HL-60/S4 treated with retinoic acid at 250 ng/mL for 4 days and 3 days (cell line): ENCODE measurements around the gene PDPK1.
"Not testable (repeated sequence)": the region's sequence is repeated elsewhere in the genome, so short reads cannot be mapped to it uniquely, and the experiment has no call there.

Source experiments
- in situ Hi-C: fragments of 300-500 bp; cut with MboI; formaldehyde crosslinking; loops from 2 replicates; pipeline ENCODE4 v1.7.0; 2022; ENCODE audit warnings: low sequenced_read_pairs

The PDPK1 gene

GRCh38 chr16:2604016-2604369 is 66.2 kb downstream of the PDPK1 start:
- in situ Hi-C loops, result not testable (repeated sequence)

GRCh38 chr16:2606820-2607219 is 69.0 kb downstream of the PDPK1 start:
- in situ Hi-C loops, result not testable (repeated sequence)

GRCh38 chr16:2609345-2609744 is 71.5 kb downstream of the PDPK1 start:
- in situ Hi-C loops, result not testable (repeated sequence)

GRCh38 chr16:2609827-2610470 is 72.1 kb downstream of the PDPK1 start:
- in situ Hi-C loops, result no loop called here

- in situ Hi-C loops, result no loop called here
Observed at GRCh38 chr16:2610781-2611498, 73.1 kb downstream of the PDPK1 start.

DNA sequence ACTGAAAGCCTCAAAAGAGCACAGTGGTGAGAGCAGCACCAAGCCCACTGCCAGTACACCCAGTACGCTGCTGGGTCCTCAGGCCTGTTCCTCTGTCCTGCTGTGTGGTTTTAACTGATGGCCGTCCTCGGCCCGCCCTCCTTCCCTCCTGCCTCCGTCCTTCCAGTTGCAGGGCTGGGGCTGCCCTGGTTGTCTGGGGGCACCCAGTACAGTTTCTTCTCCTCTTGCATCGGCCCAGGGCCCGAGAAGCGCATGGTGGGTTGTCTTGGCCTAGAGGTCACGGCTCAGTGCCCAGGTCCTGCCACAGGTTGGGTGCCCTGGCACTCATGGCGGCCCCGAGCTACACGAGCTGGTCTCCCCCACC is 73.7 kb downstream of the PDPK1 start:
- in situ Hi-C loops, result no loop called here

- in situ Hi-C loops, result not testable (repeated sequence)
Observed at GRCh38 chr16:2611877-2612276, 74.1 kb downstream of the PDPK1 start.

DNA sequence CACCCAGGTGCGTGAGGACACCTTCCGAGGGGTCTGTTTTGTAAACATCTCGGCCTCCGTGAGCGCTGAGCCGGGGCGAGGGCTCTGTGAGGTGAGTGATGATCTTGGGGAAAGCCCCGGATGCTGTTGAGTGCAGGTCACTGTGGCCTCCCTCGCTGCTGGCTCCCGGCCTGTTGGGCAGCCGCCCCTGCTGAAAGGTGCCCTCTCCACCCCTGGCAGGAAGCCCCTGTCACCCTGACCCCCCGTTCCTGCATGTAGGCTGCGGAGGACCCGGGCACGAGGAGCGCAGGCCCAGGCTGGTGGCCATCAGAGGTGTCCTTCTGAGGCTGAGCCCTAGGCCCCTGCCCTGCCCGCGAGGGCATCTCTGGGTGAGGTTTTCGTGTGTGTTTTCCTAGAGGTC is 75.4 kb downstream of the PDPK1 start:
- in situ Hi-C loops, result not testable (repeated sequence)

DNA sequence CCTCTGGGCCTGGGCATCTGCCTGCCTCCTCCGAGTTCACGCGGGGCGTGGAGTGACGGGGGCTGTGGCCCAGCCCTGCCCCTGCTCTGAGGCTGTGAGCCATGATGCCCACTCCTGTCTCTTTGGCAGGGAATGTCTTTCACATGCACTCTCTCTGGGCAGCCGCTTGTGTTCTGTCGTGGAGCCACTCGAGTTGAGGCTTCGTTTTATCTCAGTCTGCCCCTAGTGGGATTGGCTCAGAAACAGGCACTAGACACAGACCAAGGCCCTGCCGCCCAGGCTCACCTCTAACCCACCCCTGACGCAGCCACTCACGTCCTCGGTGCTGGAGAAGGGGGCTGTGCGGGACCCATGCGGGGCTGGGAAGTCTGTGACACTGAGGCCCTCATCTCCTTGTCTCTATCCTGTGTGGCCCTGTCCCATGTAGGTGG is 77.0 kb downstream of the PDPK1 start:
- in situ Hi-C loops, result no loop called here

DNA sequence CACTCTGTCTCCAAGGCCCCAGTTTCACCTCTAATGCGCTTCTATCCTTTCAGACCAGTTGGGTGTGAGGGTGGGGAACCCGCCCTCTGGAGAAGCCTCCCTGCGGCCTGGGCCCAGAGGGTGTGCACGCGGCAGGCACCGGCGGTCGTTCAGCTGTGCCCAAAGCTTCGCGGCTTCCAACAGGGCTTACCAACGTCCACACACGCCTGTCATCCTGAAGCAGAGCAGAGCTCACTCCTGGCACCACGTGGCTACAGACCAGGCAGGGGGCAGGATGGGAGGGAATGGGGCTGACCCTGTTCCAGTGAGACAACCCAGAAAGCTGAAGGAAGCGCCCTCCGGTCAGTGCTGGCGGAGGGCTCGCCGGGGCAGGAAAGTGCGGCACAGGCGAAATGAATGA is 81.1 kb downstream of the PDPK1 start:
- in situ Hi-C loops, result not testable (repeated sequence)

DNA sequence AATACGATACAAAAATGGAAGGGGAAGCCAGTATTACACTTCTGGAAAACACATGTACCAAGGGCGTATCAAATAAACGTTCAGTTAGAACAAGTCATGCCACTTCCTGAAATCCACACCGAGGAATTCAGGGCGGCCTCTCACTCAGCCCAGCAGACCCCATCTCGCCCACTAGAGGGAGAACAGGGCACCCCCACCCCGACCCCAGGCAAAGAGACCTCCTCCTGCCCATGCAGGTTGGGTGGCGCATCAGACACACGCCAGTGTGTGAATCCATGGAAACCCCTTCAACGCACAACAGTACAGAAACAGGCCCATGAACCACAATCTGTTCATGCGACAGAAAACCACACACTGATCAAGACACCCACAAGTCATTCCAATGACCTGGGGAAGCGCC is 81.8 kb downstream of the PDPK1 start:
- in situ Hi-C loops, result not testable (repeated sequence)

DNA sequence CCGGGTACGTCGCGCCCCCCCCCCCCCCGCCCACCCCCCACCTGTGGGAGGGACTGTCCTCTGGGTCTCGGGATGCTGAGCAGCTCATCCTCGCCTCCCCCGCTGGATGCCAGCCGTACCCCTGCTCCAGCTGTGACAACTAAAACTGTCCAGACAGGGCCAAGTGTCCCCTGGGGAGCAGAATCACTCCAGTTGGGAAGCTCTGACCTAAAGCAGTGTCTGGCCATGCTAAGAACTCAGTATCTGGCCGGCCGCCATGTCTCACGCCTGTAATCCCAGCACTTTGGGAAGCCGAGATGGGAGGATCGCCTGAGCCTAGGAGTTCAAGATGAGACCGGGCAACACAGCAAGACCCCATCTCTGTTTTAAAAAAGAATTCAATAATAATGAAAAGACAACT is 83.0 kb downstream of the PDPK1 start:
- in situ Hi-C loops, result not testable (repeated sequence)

- in situ Hi-C loops, result not testable (repeated sequence)
Observed at GRCh38 chr16:2621395-2621794, 83.6 kb downstream of the PDPK1 start.

DNA sequence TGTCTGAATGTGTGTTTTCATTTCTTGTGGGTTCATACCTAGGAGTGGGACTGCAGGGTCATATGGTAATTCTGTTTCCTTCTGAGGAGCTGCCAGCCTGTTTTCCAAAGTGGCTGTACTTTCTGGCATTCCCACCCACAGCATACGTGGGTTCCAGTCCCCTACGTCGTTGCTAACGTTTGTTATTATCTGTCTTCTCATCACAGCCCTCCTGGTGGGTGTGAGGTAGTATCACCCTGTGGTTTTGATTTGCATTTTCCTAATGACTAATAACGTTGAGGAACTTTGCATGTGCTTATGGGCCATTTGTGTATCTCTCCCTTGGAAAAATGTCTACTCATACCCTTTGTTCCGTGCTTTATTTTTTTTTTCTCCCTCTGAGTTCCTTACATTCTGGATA is 89.3 kb downstream of the PDPK1 start:
- in situ Hi-C loops, result not testable (repeated sequence)

GRCh38 chr16:2631203-2631602 is 93.4 kb downstream of the PDPK1 start:
- in situ Hi-C loops, result not testable (repeated sequence)

DNA sequence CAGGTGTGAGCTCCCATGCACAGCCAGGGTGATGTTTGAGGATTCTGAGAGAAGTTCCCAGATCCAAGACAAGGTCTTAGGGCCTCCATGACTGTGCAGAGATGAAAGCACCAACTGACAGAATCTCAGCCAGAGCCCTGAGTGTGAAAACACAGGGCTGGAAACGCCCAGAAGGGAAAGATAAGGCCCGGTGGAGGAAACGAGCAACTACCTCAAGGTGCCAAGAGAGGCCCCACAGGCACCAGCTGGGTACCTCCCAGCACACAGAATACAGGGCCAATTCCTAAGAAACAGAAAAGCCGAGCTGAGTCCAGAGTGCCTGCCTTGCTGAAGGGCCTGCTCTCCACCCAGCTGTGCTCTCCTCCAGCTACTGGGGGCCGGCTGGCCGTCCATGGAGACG is 94.5 kb downstream of the PDPK1 start:
- in situ Hi-C loops, result not testable (repeated sequence)

DNA sequence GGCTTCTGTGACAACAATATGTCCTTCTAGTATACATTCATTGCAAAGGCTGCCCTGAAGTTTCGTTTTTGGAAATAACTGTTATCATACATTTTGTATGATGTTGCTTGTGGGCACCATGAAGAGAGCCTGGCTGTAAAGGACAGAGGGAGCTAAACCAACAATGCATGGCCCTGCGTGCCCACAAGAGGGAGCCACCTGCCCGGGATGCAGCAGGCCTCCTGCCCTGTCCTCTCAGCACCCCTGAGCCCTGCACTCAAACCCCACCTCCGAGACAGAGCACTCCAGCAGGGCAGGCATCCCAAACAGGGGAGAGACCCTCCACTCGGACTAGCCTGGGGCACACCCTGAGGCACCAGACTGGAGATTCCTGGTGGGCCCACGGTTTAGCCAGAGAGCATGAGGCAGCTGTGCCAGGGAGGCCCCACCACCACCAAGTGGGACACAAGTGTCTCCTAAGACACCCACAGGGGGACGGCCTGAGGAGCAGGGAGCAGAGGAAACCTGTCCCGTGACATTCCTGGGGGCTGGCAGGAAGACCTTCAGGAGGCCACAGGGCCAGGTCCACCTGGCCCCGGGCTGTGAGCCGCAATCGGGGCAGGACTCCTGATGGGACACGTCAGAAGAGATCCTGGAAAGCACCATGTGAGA is 101.4 kb downstream of the PDPK1 start:
- in situ Hi-C loops, result not testable (repeated sequence)

- in situ Hi-C loops, result not testable (repeated sequence)
Observed at GRCh38 chr16:2639722-2640072, 101.9 kb downstream of the PDPK1 start.

GRCh38 chr16:2642561-2642960 is 104.7 kb downstream of the PDPK1 start:
- in situ Hi-C loops, result not testable (repeated sequence)

- in situ Hi-C loops, result not testable (repeated sequence)
Observed at GRCh38 chr16:2644754-2645453, 107.1 kb downstream of the PDPK1 start.

GRCh38 chr16:2651268-2651871 is 113.5 kb downstream of the PDPK1 start:
- in situ Hi-C loops, result not testable (repeated sequence)
